HG03097 (cell line): ENCODE data around the gene ZNF574.

Experiments
- ATAC-seq: cut with Tn5 transposase; IDR thresholded peaks from one replicate; pipeline ENCODE4 v1.9.1; 2021; ENCODE audit not compliant: unreplicated experiment, low FRiP score

The ZNF574 gene

GRCh38 chr19:42078538-42079275 is 2.7 kb downstream of the ZNF574 start:
- ATAC-seq, result no peak

GRCh38 chr19:42079276-42079669 is 3.3 kb downstream of the ZNF574 start:
- no peak for ATAC-seq

- ATAC-seq, result no peak
These were observed 4.2 kb downstream of the ZNF574 start for GRCh38 chr19:42079886-42080763.

GRCh38 chr19:42080764-42081375 is 4.9 kb downstream of the ZNF574 start:
- no peak for ATAC-seq

GRCh38 chr19:42081584-42082203 is 5.7 kb downstream of the ZNF574 start:
- no peak for ATAC-seq

- no peak for ATAC-seq
These were observed 7.6 kb downstream of the ZNF574 start for GRCh38 chr19:42083537-42083936.

- no peak for ATAC-seq
These were observed 10.3 kb downstream of the ZNF574 start for GRCh38 chr19:42086188-42086736.

GRCh38 chr19:42086770-42087550 is 11.0 kb downstream of the ZNF574 start:
- no peak for ATAC-seq

- no peak for ATAC-seq
These were observed 12.7 kb downstream of the ZNF574 start for GRCh38 chr19:42088471-42089190.

- no peak for ATAC-seq
These were observed 13.3 kb downstream of the ZNF574 start for GRCh38 chr19:42089191-42089750.

- ATAC-seq, result no peak
These were observed 13.8 kb downstream of the ZNF574 start for GRCh38 chr19:42089772-42090171.

GRCh38 chr19:42090672-42091071 is 14.7 kb downstream of the ZNF574 start:
- ATAC-seq, result no peak

GRCh38 chr19:42091300-42091699 is 15.3 kb downstream of the ZNF574 start:
- no peak for ATAC-seq

- ATAC-seq, result no peak
These were observed 15.8 kb downstream of the ZNF574 start for GRCh38 chr19:42091742-42092141.

- ATAC-seq, result no peak
These were observed 16.4 kb downstream of the ZNF574 start for GRCh38 chr19:42092350-42092749.

- ATAC-seq, result no peak
These were observed 17.5 kb downstream of the ZNF574 start for GRCh38 chr19:42093505-42093904.

GRCh38 chr19:42093926-42094325 is 18.0 kb downstream of the ZNF574 start:
- no peak for ATAC-seq

- no peak for ATAC-seq
These were observed 19.3 kb downstream of the ZNF574 start for GRCh38 chr19:42095142-42095813.
